ENCODE results near the gene SLC39A12. TPM values are rescaled to one million over a fixed set of nuclear protein-coding genes. Genes with fewer than 3 reads are reported as not detected.

SLC39A12 gene
- total RNA-seq, 2 experiments from 2014 or later, result not detected

DNA sequence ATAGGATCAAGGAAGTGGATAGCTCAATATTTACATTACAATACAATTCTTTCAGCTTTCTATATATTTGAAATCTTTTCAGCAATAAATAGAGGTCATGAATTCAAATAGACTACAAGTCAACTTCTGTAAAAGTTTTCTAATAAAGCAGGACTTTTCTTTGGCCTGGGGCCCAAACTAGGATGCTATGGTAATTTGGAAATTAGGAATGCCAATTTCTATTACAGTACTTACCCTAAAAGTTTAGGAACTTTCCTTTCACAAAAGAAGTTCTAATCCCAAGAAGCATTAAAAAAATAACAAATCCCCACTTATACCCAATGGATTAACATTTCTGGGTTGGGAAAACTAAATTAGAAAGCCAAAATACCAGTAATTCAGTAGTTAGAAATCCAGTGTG, 40.5 kb downstream of the SLC39A12 start:
- no peak for ATAC-seq (ENCODE audit: poor library complexity)
- intact Hi-C loops (cut with DNase I, micrococcal nuclease), result no loop called here
- CTCF ChIA-PET, result no interaction called here
- no peak for DNase-seq
- TF ChIP-seq, protein P1, sequence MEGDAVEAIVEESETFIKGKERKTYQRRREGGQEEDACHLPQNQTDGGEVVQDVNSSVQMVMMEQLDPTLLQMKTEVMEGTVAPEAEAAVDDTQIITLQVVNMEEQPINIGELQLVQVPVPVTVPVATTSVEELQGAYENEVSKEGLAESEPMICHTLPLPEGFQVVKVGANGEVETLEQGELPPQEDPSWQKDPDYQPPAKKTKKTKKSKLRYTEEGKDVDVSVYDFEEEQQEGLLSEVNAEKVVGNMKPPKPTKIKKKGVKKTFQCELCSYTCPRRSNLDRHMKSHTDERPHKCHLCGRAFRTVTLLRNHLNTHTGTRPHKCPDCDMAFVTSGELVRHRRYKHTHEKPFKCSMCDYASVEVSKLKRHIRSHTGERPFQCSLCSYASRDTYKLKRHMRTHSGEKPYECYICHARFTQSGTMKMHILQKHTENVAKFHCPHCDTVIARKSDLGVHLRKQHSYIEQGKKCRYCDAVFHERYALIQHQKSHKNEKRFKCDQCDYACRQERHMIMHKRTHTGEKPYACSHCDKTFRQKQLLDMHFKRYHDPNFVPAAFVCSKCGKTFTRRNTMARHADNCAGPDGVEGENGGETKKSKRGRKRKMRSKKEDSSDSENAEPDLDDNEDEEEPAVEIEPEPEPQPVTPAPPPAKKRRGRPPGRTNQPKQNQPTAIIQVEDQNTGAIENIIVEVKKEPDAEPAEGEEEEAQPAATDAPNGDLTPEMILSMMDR (IDR thresholded peaks at IDR 0.05), result no peak
- Histone ChIP-seq H3K27me3 (ENCODE audit: control insufficient read depth in 1 of 2, insufficient read depth in 2 of 2, low read length in 2 of 2) (no peaks in the 10 kb centered on the region), H3K36me3 (ENCODE audit: insufficient read depth, low read length) (no peaks in the 10 kb centered on the region), H3K9me3 (ENCODE audit: control insufficient read depth in 1 of 2, insufficient read depth in 1 of 2, low read length in 2 of 2) (peaks cover 0 to 10% of the 10 kb centered on the region in 2 experiments), H3K4me3 (ENCODE audit: low read length) (no peak overlapping the region), H3K27ac (ENCODE audit: low read depth in 1 of 2, low read length in 2 of 2) (no peak overlapping the region), H3K4me1 (ENCODE audit: insufficient read depth, low read length) (no peaks in the 10 kb centered on the region)
- Mint-ChIP-seq H3K4me1 (ENCODE audit: low read depth) (no peaks in the 10 kb centered on the region), H3K36me3 (ENCODE audit: low read depth) (no peaks in the 10 kb centered on the region), H3K27me3 (no peaks in the 10 kb centered on the region), H3K9me3 (no peaks in the 10 kb centered on the region), H3K4me3 (no peak overlapping the region), H3K27ac (no peak overlapping the region)
- POLR2A ChIA-PET, result no interaction called here

DNA sequence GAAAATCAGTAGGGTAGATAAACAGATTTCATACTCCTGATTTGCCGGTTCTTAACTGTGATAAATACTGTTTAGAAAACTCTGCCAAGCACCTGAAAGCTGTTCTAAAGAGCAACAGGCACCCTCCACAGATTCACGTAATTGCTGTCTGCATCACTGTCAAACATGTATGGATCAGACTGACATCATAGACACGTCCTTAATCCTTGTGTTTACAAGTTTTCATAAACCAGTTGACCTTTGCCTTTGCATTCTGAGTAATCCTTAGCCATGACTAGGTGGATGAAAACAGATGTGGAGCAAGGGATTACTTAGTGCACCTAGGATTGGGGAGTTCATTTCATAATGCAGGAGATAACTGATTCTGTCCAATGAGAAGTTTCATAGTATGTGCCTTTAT, 41.6 kb downstream of the SLC39A12 start:
- H3K27ac Mint-ChIP-seq, result no peak overlapping the region
- no peaks in the 10 kb centered on the region for H3K9me3 Mint-ChIP-seq
- intact Hi-C loops (cut with DNase I, micrococcal nuclease), result no loop called here
- no peak overlapping the region for H3K4me3 Mint-ChIP-seq
- Histone ChIP-seq H3K36me3 (ENCODE audit: insufficient read depth, low read length) (no peaks in the 10 kb centered on the region), H3K9me3 (ENCODE audit: control insufficient read depth in 1 of 2, insufficient read depth in 1 of 2, low read length in 2 of 2) (peaks cover 0 to 4% of the 10 kb centered on the region in 2 experiments), H3K27ac (ENCODE audit: low read depth in 1 of 2, low read length in 2 of 2) (no peak overlapping the region), H3K27me3 (ENCODE audit: control insufficient read depth in 1 of 2, insufficient read depth in 2 of 2, low read length in 2 of 2) (no peaks in the 10 kb centered on the region), H3K4me1 (ENCODE audit: insufficient read depth, low read length) (no peaks in the 10 kb centered on the region), H3K4me3 (ENCODE audit: low read length) (no peak overlapping the region)
- CTCF ChIA-PET, result no interaction called here
- no peak for ATAC-seq (ENCODE audit: poor library complexity)
- no peaks in the 10 kb centered on the region for H3K27me3 Mint-ChIP-seq
- H3K4me1 Mint-ChIP-seq (ENCODE audit: low read depth), result no peaks in the 10 kb centered on the region
- no peak for DNase-seq
- POLR2A ChIA-PET, result no interaction called here
- TF ChIP-seq, protein P1 (IDR thresholded peaks at IDR 0.05), result no peak
- H3K36me3 Mint-ChIP-seq (ENCODE audit: low read depth), result no peaks in the 10 kb centered on the region

DNA sequence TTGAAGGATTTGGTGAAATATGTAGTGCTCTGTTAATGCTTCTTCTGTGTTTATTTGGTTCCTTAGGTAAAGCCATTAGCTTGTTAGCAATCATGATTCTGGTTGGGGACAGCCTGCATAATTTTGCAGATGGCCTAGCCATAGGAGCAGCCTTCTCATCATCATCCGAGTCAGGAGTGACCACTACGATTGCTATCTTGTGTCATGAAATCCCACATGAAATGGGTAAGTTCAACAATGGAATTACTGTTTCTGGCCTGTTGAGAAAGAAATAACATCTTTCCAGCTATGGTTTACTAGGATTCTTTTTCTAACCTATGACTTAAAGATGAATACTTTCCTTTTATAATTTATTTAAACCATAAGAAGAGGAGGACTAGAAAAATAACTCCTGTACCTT, 48.9 kb downstream of the SLC39A12 start:
- Histone ChIP-seq H3K4me1 (ENCODE audit: insufficient read depth, low read length) (no peaks in the 10 kb centered on the region), H3K36me3 (ENCODE audit: insufficient read depth, low read length) (no peaks in the 10 kb centered on the region), H3K9me3 (ENCODE audit: control insufficient read depth in 1 of 2, insufficient read depth in 1 of 2, low read length in 2 of 2) (no peaks in the 10 kb centered on the region), H3K4me3 (ENCODE audit: low read length) (no peak overlapping the region), H3K27me3 (ENCODE audit: control insufficient read depth in 1 of 2, insufficient read depth in 2 of 2, low read length in 2 of 2) (no peaks in the 10 kb centered on the region), H3K27ac (ENCODE audit: low read depth in 1 of 2, low read length in 2 of 2) (no peak overlapping the region)
- intact Hi-C loops (cut with DNase I, micrococcal nuclease), result no loop called here
- H3K4me1 Mint-ChIP-seq (ENCODE audit: low read depth), result no peaks in the 10 kb centered on the region
- no peaks in the 10 kb centered on the region for H3K9me3 Mint-ChIP-seq
- peaks cover 3% of the 10 kb centered on the region for H3K27me3 Mint-ChIP-seq
- H3K27ac Mint-ChIP-seq, result no peak overlapping the region
- ChIA-PET POLR2A (no interaction called here), CTCF (interaction anchor here (0.6 kb wide), 1 partner anchor 12 kb away, joined by 4 read pairs; no protein-coding TSS in a partner anchor)
- TF ChIP-seq, protein P1 (IDR thresholded peaks at IDR 0.05), result no peak
- ATAC-seq (ENCODE audit: poor library complexity) (no peak), DNase-seq (no peak)
- no peak overlapping the region for H3K4me3 Mint-ChIP-seq
- H3K36me3 Mint-ChIP-seq (ENCODE audit: low read depth), result no peaks in the 10 kb centered on the region

Measured in CD4-positive, alpha-beta T cell (primary cell).